ENCODE results near the gene PTPRT. TPM values are rescaled to one million over a fixed set of nuclear protein-coding genes. Genes with fewer than 3 reads are reported as not detected.

PTPRT gene
- total RNA-seq, 4 donors from 2014 or later = 0.04 TPM; not detected in 3

- ATAC-seq = no peak
- H3K4me3 ChIP-seq = no peak overlapping the region
- H3K4me1 ChIP-seq = no peaks in the 10 kb centered on the region
- TF ChIP-seq POLR2AphosphoS5 (IDR thresholded peaks at IDR 0.05) (no peak), POLR2A (IDR thresholded peaks at IDR 0.05) (no peak), EP300 (IDR thresholded peaks at IDR 0.05) (no peak)
- no peaks in the 10 kb centered on the region for H3K36me3 ChIP-seq
- H3K9me3 ChIP-seq = no peaks in the 10 kb centered on the region
- H3K27ac ChIP-seq = no peak overlapping the region
- no peaks in the 10 kb centered on the region for H3K27me3 ChIP-seq
- WGBS, 2 donors (ENCODE audit: low coverage in 1 of 2) = 77 to 82% methylated on average over 5 to 7 of the region's 7 CpGs
Measured at GRCh38 chr20:42118001-42118400, 1071.7 kb downstream of the PTPRT start.

GRCh38 chr20:42113236-42113635 is 1076.5 kb downstream of the PTPRT start:
- H3K36me3 ChIP-seq = no peaks in the 10 kb centered on the region
- no peaks in the 10 kb centered on the region for H3K9me3 ChIP-seq
- no peak for ATAC-seq
- H3K27me3 ChIP-seq = no peaks in the 10 kb centered on the region
- H3K4me3 ChIP-seq = no peak overlapping the region
- peaks cover 0 to 11% (median 0%) of the 10 kb centered on the region in 3 donors for H3K4me1 ChIP-seq
- TF ChIP-seq CTCF (IDR thresholded peaks at IDR 0.05) = no peak
- no peak for TF ChIP-seq EP300 (IDR thresholded peaks at IDR 0.05)
- TF ChIP-seq POLR2A (IDR thresholded peaks at IDR 0.05) = no peak
- no peak for TF ChIP-seq POLR2AphosphoS5 (IDR thresholded peaks at IDR 0.05)
- no peak overlapping the region for H3K27ac ChIP-seq
- WGBS, 2 donors (ENCODE audit: low coverage in 1 of 2) = 87% methylated on average over 3 to 5 of the region's 8 CpGs

DNA sequence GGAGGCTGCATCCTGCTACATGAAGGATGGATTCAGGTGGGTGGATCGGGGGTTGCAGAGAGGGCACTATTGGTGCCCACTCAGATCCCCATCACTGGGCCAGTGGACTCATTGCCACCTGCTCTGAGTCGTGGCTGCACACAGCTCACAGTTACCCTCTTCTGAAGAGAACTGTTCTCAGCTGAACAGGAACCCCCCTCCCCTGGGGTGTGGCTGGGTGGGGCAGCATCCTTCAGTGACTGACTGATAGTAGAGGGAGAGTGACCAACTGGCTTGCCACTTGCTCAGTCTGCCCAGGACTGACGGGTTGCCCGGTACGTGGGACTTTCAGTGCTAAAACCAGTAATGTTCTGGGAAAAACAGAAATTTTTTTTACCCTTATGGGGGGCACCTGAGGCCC is 1077.5 kb downstream of the PTPRT start:
- no peak for TF ChIP-seq POLR2AphosphoS5 (IDR thresholded peaks at IDR 0.05)
- no peak for TF ChIP-seq CTCF (IDR thresholded peaks at IDR 0.05)
- no peak for TF ChIP-seq EP300 (IDR thresholded peaks at IDR 0.05)
- TF ChIP-seq POLR2A (IDR thresholded peaks at IDR 0.05) = no peak
- no peak overlapping the region for H3K4me3 ChIP-seq
- 100% methylated on average over 1 of the region's 5 CpGs; no CpG with 5 or more reads in 1 of the 2 donors for WGBS, 2 donors (ENCODE audit: low coverage in 1 of 2)
- no peaks in the 10 kb centered on the region for H3K27me3 ChIP-seq
- H3K4me1 ChIP-seq = peaks cover 0 to 11% (median 0%) of the 10 kb centered on the region in 3 donors
- H3K27ac ChIP-seq = no peak overlapping the region
- H3K9me3 ChIP-seq = no peaks in the 10 kb centered on the region
- H3K36me3 ChIP-seq = no peaks in the 10 kb centered on the region
- no peak for ATAC-seq

DNA sequence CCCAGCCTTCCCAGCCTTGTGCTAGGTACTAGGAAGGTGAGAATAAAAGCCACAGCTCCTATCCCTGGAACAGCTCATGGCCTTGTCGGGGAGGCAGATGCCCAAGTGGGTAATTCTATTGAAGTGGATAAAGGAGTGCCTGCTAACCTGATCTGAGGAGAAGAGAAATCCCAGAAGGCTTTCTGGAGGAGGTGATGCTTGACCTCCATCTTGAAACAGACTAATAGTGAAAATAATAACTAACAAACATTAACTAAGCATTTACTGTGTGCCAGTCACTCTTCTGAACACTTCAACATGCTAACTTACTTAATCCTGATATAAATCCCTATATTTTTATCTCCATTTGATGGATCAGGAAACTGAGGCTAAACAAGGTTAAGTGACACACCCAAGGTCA is 1078.4 kb downstream of the PTPRT start:
- ATAC-seq = no peak
- no peak for TF ChIP-seq POLR2A (IDR thresholded peaks at IDR 0.05)
- TF ChIP-seq EP300 (IDR thresholded peaks at IDR 0.05) = no peak
- no peak for TF ChIP-seq CTCF (IDR thresholded peaks at IDR 0.05)
- no peak for TF ChIP-seq POLR2AphosphoS5 (IDR thresholded peaks at IDR 0.05)
- H3K9me3 ChIP-seq = no peaks in the 10 kb centered on the region
- H3K36me3 ChIP-seq = no peaks in the 10 kb centered on the region
- H3K4me3 ChIP-seq = no peak overlapping the region
- H3K4me1 ChIP-seq = peaks cover 0 to 11% (median 0%) of the 10 kb centered on the region in 3 donors
- 80% methylated on average over 1 of the region's 1 CpG; no CpG with 5 or more reads in 1 of the 2 donors for WGBS, 2 donors (ENCODE audit: low coverage in 1 of 2)
- no peak overlapping the region for H3K27ac ChIP-seq
- H3K27me3 ChIP-seq = no peaks in the 10 kb centered on the region

- TF ChIP-seq POLR2A (IDR thresholded peaks at IDR 0.05) (no peak), EP300 (IDR thresholded peaks at IDR 0.05) (no peak), POLR2AphosphoS5 (IDR thresholded peaks at IDR 0.05) (no peak)
- no peak overlapping the region for H3K4me3 ChIP-seq
- H3K4me1 ChIP-seq = peaks cover 0 to 11% (median 0%) of the 10 kb centered on the region in 3 donors
- no peaks in the 10 kb centered on the region for H3K36me3 ChIP-seq
- H3K9me3 ChIP-seq = no peaks in the 10 kb centered on the region
- 65 to 85% methylated on average over 2 to 4 of the region's 15 CpGs for WGBS, 2 donors (ENCODE audit: low coverage in 1 of 2)
- ATAC-seq = no peak
- H3K27ac ChIP-seq = no peak overlapping the region
- H3K27me3 ChIP-seq = no peaks in the 10 kb centered on the region
Measured at GRCh38 chr20:42110301-42110700, 1079.4 kb downstream of the PTPRT start.

DNA sequence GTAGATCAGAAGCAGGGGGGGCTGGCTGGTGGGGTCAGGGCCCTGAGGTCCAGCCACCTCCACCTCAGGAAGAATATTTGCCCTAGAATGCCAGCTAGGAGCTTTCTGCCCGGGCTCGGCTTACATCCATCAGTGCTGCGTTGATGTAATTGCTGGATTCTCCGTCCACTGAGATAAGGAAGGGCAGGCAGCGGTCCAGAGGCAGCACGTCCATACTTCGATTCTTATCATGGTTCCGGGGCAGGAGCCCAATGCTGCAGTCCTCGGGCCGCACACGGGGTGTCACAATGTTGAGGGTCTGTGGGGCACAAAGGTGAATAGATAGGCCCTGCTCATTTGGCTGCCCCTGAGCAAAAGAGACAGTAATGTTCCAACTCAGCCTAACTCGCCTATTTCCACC is 1087.7 kb downstream of the PTPRT start:
- no peak overlapping the region for H3K4me3 ChIP-seq
- WGBS, 2 donors (ENCODE audit: low coverage in 1 of 2) = 76% methylated on average over 9 to 11 of the region's 12 CpGs
- ATAC-seq = no peak
- no peak overlapping the region for H3K27ac ChIP-seq
- no peaks in the 10 kb centered on the region for H3K4me1 ChIP-seq
- H3K9me3 ChIP-seq = no peaks in the 10 kb centered on the region
- TF ChIP-seq CTCF (IDR thresholded peaks at IDR 0.05) = no peak
- TF ChIP-seq EP300 (IDR thresholded peaks at IDR 0.05) = no peak
- TF ChIP-seq POLR2AphosphoS5 (IDR thresholded peaks at IDR 0.05) = no peak
- TF ChIP-seq POLR2A (IDR thresholded peaks at IDR 0.05) = no peak
- no peaks in the 10 kb centered on the region for H3K36me3 ChIP-seq
- H3K27me3 ChIP-seq = peaks cover 23% of the 10 kb centered on the region

Measured in gastroesophageal sphincter (tissue), 4 donors.